ENCODE data around the gene ARL5A. TPM values are rescaled to one million over a fixed set of nuclear protein-coding genes. Genes with fewer than 3 reads are reported as not detected.

The ARL5A gene
- total and polyA plus RNA-seq, 2 donors (not counting 3 experiments of a cell fraction or from before 2014, with no cell fraction given) = 25.8 to 73.2 TPM

GRCh38 chr2:151837926-151838325 is 9.7 kb upstream of the ARL5A start:
- Histone ChIP-seq H3K36me3 (ENCODE audit: control insufficient read depth in 2 of 2, extremely low read depth in 1 of 2, insufficient read depth in 2 of 2, low read length in 2 of 2) (no peaks in the 10 kb centered on the region), H3K27ac (ENCODE audit: insufficient read depth, low read depth, low read length) (no peak overlapping the region), H4K20me1 (replicated peaks; ENCODE audit: control insufficient read depth, extremely low read depth, insufficient read depth, low read length) (no peaks in the 10 kb centered on the region), H3K9me1 (replicated peaks; ENCODE audit: control insufficient read depth, extremely low read depth, insufficient read depth, low read length) (no peaks in the 10 kb centered on the region), H3K4me3 (replicated peaks in 1 of 3; ENCODE audit: insufficient read depth in 1 of 3, low read depth in 1 of 3, low read length in 3 of 3) (no peak overlapping the region), H2AFZ (ENCODE audit: low read depth, low read length) (no peak overlapping the region), H3K9ac (replicated peaks; ENCODE audit: extremely low read depth, insufficient read depth, low read length) (no peak overlapping the region), H3K9me3 (replicated peaks; ENCODE audit: control insufficient read depth, insufficient read depth, low read length) (no peaks in the 10 kb centered on the region), H3K79me2 (ENCODE audit: control insufficient read depth, insufficient read depth, low read length) (no peaks in the 10 kb centered on the region), H3K27me3 (ENCODE audit: control insufficient read depth in 2 of 2, insufficient read depth in 2 of 2, low read length in 2 of 2) (no peaks in the 10 kb centered on the region), H3K4me2 (ENCODE audit: insufficient read depth, low read length) (no peak overlapping the region), H3K4me1 (ENCODE audit: control insufficient read depth, extremely low read depth, insufficient read depth, low read length) (peaks cover 2% of the 10 kb centered on the region)
- intact Hi-C loops (cut with micrococcal nuclease) = no loop called here
- no TSS peak for BruUV-seq (replicated peaks)
- no peak for TF ChIP-seq POLR2AphosphoS5 (IDR thresholded peaks at IDR 0.05; ENCODE audit: insufficient read depth, low read depth, low read length)
- TF ChIP-seq FOS (IDR thresholded peaks at IDR 0.05; ENCODE audit: borderline replicate concordance, insufficient read depth, low read length) = no peak
- TF ChIP-seq JUN (IDR thresholded peaks at IDR 0.05; ENCODE audit: borderline replicate concordance, insufficient read depth, insufficient read length, low read depth) = no peak
- ChIA-PET POLR2A (no interaction called here), CTCF (interaction anchor here (1.1 to 1.8 kb wide), 3 partner anchors 10 to 18 kb away, joined by 3 to 7 read pairs (median 3); partner anchors contain the start of gene ARL5A)
- dilution Hi-C loops (cut with MboI; ENCODE audit: extremely low pct_ligation_motif_present, low sequenced_read_pairs) = no loop called here
- DNase-seq (ENCODE audit: low read depth, low spot score) = no peak
- no peak for FAIRE-seq

GRCh38 chr2:151833984-151834383 is 5.8 kb upstream of the ARL5A start:
- no peak overlapping the region for H2AFZ ChIP-seq (ENCODE audit: low read depth, low read length)
- H3K4me1 ChIP-seq (ENCODE audit: control insufficient read depth, extremely low read depth, insufficient read depth, low read length) = no peaks in the 10 kb centered on the region
- H3K9me1 ChIP-seq (replicated peaks; ENCODE audit: control insufficient read depth, extremely low read depth, insufficient read depth, low read length) = no peaks in the 10 kb centered on the region
- no peaks in the 10 kb centered on the region for H3K27me3 ChIP-seq (ENCODE audit: control insufficient read depth in 2 of 2, insufficient read depth in 2 of 2, low read length in 2 of 2)
- BruUV-seq (replicated peaks) = no TSS peak
- H3K27ac ChIP-seq (ENCODE audit: insufficient read depth, low read depth, low read length) = no peak overlapping the region
- no peaks in the 10 kb centered on the region for H3K79me2 ChIP-seq (ENCODE audit: control insufficient read depth, insufficient read depth, low read length)
- POLR2A ChIA-PET = no interaction called here
- no peaks in the 10 kb centered on the region for H3K36me3 ChIP-seq (ENCODE audit: control insufficient read depth in 2 of 2, extremely low read depth in 1 of 2, insufficient read depth in 2 of 2, low read length in 2 of 2)
- TF ChIP-seq POLR2A (IDR thresholded peaks at IDR 0.05; ENCODE audit: low read depth, low read length) = no peak
- no peak for TF ChIP-seq JUN (IDR thresholded peaks at IDR 0.05; ENCODE audit: borderline replicate concordance, insufficient read depth, insufficient read length, low read depth)
- no peak for TF ChIP-seq FOS (IDR thresholded peaks at IDR 0.05; ENCODE audit: borderline replicate concordance, insufficient read depth, low read length)
- no peak for TF ChIP-seq POLR2AphosphoS5 (IDR thresholded peaks at IDR 0.05; ENCODE audit: insufficient read depth, low read depth, low read length)
- TF ChIP-seq EZH2 (IDR thresholded peaks at IDR 0.05; ENCODE audit: borderline replicate concordance, low read depth, low read length, severe bottlenecking) = no peak
- TF ChIP-seq, protein P1, sequence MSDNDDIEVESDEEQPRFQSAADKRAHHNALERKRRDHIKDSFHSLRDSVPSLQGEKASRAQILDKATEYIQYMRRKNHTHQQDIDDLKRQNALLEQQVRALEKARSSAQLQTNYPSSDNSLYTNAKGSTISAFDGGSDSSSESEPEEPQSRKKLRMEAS (IDR thresholded peaks at IDR 0.05; ENCODE audit: insufficient read depth, insufficient read length) = no peak
- TF ChIP-seq CTCF (IDR thresholded peaks at IDR 0.05; ENCODE audit: extremely low read depth in 1 of 2, insufficient read depth in 1 of 2, low read depth in 1 of 2, low read length in 2 of 2) = no peak
- no peak for TF ChIP-seq MYC (IDR thresholded peaks at IDR 0.05; ENCODE audit: low read depth, low read length)
- no peak for TF ChIP-seq GATA2 (IDR thresholded peaks at IDR 0.05; ENCODE audit: insufficient read depth, insufficient read length, low read depth, low read length)
- intact Hi-C loops (cut with micrococcal nuclease) (no loop called here), dilution Hi-C loops (cut with MboI; ENCODE audit: extremely low pct_ligation_motif_present, low sequenced_read_pairs) (no loop called here)
- H4K20me1 ChIP-seq (replicated peaks; ENCODE audit: control insufficient read depth, extremely low read depth, insufficient read depth, low read length) = no peaks in the 10 kb centered on the region
- H3K4me3 ChIP-seq (replicated peaks in 1 of 3; ENCODE audit: insufficient read depth in 1 of 3, low read depth in 1 of 3, low read length in 3 of 3) = no peak overlapping the region
- DNase-seq (ENCODE audit: low read depth, low spot score) (no peak), FAIRE-seq (no peak)
- CTCF ChIA-PET = interaction anchor here (1.0 kb wide), 1 partner anchor 12 kb away, joined by 3 read pairs; no protein-coding TSS in a partner anchor
- no peak overlapping the region for H3K9ac ChIP-seq (replicated peaks; ENCODE audit: extremely low read depth, insufficient read depth, low read length)
- H3K4me2 ChIP-seq (ENCODE audit: insufficient read depth, low read length) = no peak overlapping the region
- no peaks in the 10 kb centered on the region for H3K9me3 ChIP-seq (replicated peaks; ENCODE audit: control insufficient read depth, insufficient read depth, low read length)
